ENCODE results near the gene TUBB4A.
A peak's percentile ranks its signal among the peaks of the same experiment; 100 is the strongest.

The TUBB4A gene

DNA sequence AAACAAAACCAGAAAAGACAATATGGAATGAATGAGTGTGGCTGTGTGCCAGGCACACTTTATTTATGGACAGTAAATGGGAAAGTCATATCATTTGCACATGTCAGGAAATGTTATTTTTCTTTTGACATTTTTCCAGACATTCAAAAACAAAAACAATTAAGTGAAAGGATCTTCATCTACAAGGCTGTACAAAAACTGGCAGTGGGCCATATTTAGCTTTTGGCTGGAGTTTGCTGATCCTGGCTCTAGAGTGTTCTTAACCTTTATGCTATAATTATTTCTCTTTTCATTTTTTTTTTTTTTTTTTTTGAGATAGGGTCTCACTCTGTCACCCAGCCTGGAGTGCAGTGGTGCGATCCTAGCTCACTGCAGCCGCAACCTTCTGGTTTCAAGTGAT is 22.2 kb upstream of the TUBB4A start:
- no peak for DNase-seq (ENCODE audit: insufficient read length, low spot score)
- TF ChIP-seq POLR2AphosphoS5 (IDR thresholded peaks at IDR 0.05; ENCODE audit: low read depth, low read length) (no peak), POU2F2 (IDR thresholded peaks at IDR 0.05; ENCODE audit: low read depth, low read length) (no peak), POLR2A (IDR thresholded peaks at IDR 0.05; ENCODE audit: low read depth, low read length) (no peak), PAX5 (IDR thresholded peaks at IDR 0.05; ENCODE audit: insufficient read depth, low read length, severe bottlenecking) (no peak), TAF1 (IDR thresholded peaks at IDR 0.05; ENCODE audit: low read depth, low read length) (no peak), SPI1 (IDR thresholded peaks at IDR 0.05; ENCODE audit: low read depth, low read length) (no peak)
- no peak for FAIRE-seq

GRCh38 chr19:6522712-6523111 is 20.6 kb upstream of the TUBB4A start:
- DNase-seq (ENCODE audit: insufficient read length, low spot score) (no peak), FAIRE-seq (no peak)
- TF ChIP-seq POLR2AphosphoS5 (IDR thresholded peaks at IDR 0.05; ENCODE audit: low read depth, low read length) (no peak), POU2F2 (IDR thresholded peaks at IDR 0.05; ENCODE audit: low read depth, low read length) (no peak), SPI1 (IDR thresholded peaks at IDR 0.05; ENCODE audit: low read depth, low read length) (no peak)

- peak; percentile 98 for FAIRE-seq
- TF ChIP-seq SPI1 (IDR thresholded peaks at IDR 0.05; ENCODE audit: low read depth, low read length) (peak; percentile 87), TAF1 (IDR thresholded peaks at IDR 0.05; ENCODE audit: low read depth, low read length) (no peak), POLR2AphosphoS5 (IDR thresholded peaks at IDR 0.05; ENCODE audit: low read depth, low read length) (peak; percentile 66; the same call in 1 of the 2 replicates), POLR2A (IDR thresholded peaks at IDR 0.05; ENCODE audit: low read depth, low read length) (peak; percentile 51; the same call in 1 of the 2 replicates), POU2F2 (IDR thresholded peaks at IDR 0.05; ENCODE audit: low read depth, low read length) (peak; percentile 91; the same call in 1 of the 2 replicates), PAX5 (IDR thresholded peaks at IDR 0.05; ENCODE audit: insufficient read depth, low read length, severe bottlenecking) (peak; percentile 84)
- DNase-seq (ENCODE audit: insufficient read length, low spot score), result no peak
Measured at GRCh38 chr19:6521718-6522646, 19.9 kb upstream of the TUBB4A start.

GRCh38 chr19:6519289-6519688 is 17.2 kb upstream of the TUBB4A start:
- no peak for DNase-seq (ENCODE audit: insufficient read length, low spot score)
- TF ChIP-seq PAX5 (IDR thresholded peaks at IDR 0.05; ENCODE audit: insufficient read depth, low read length, severe bottlenecking) (no peak), TAF1 (IDR thresholded peaks at IDR 0.05; ENCODE audit: low read depth, low read length) (no peak), SPI1 (IDR thresholded peaks at IDR 0.05; ENCODE audit: low read depth, low read length) (no peak)
- no peak for FAIRE-seq

GRCh38 chr19:6518145-6518911 is 16.2 kb upstream of the TUBB4A start:
- DNase-seq (ENCODE audit: insufficient read length, low spot score), result no peak
- peak; percentile 95 for FAIRE-seq
- TF ChIP-seq PAX5 (IDR thresholded peaks at IDR 0.05; ENCODE audit: insufficient read depth, low read length, severe bottlenecking) (no peak), TAF1 (IDR thresholded peaks at IDR 0.05; ENCODE audit: low read depth, low read length) (no peak), POLR2A (IDR thresholded peaks at IDR 0.05; ENCODE audit: low read depth, low read length) (0 out of 2 replicates have a peak, but pooled peaks have one; percentile 38), POLR2AphosphoS5 (IDR thresholded peaks at IDR 0.05; ENCODE audit: low read depth, low read length) (0 out of 2 replicates have a peak, but pooled peaks have one; percentile 20), SPI1 (IDR thresholded peaks at IDR 0.05; ENCODE audit: low read depth, low read length) (no peak)

- TF ChIP-seq POLR2A (IDR thresholded peaks at IDR 0.05; ENCODE audit: low read depth, low read length) (peak; percentile 39; the same call in 1 of the 2 replicates), PAX5 (IDR thresholded peaks at IDR 0.05; ENCODE audit: insufficient read depth, low read length, severe bottlenecking) (no peak), POU2F2 (IDR thresholded peaks at IDR 0.05; ENCODE audit: low read depth, low read length) (peak; percentile 82; the same call in 1 of the 2 replicates), TAF1 (IDR thresholded peaks at IDR 0.05; ENCODE audit: low read depth, low read length) (0 out of 2 replicates have a peak, but pooled peaks have one; percentile 41), POLR2AphosphoS5 (IDR thresholded peaks at IDR 0.05; ENCODE audit: low read depth, low read length) (0 out of 2 replicates have a peak, but pooled peaks have one; percentile 16)
- FAIRE-seq (no peak), DNase-seq (ENCODE audit: insufficient read length, low spot score) (peak; percentile 82)
Measured at GRCh38 chr19:6516659-6517291, 14.7 kb upstream of the TUBB4A start.

DNA sequence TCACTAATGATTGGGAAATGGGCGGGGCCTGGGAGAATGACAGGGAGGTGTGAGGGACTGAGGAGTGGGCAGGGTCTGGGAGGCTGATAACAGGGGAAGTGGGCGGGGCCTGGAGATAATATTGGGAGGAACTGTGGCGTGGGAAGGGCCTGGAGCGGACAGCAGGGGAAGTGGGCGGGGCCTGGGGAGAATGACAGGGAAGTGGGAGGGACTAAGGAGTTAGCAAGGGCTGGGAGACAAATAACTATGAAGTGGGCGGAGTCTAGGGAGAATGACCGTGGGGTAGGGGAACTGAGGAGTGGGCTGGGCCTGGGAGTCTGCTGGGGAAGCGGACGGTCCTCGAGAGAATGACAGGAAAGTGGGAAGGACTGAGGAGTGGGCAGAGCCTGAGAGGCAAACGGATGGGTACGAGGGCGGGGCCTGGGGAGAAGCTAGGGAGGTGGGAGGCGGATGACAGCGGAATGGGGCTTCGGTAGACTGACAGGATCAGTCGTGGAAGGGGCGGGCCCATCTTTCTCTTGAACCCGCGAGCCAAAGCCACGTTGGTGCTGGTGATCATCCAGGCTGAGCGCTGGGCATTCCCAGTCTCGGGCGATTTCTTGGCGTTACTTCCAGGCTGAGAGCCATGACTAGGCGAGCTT is 14.0 kb upstream of the TUBB4A start:
- TF ChIP-seq POU2F2 (IDR thresholded peaks at IDR 0.05; ENCODE audit: low read depth, low read length) (0 out of 2 replicates have a peak, but pooled peaks have one; percentile 14), POLR2AphosphoS5 (IDR thresholded peaks at IDR 0.05; ENCODE audit: low read depth, low read length) (0 out of 2 replicates have a peak, but pooled peaks have one; percentile 22), PAX5 (IDR thresholded peaks at IDR 0.05; ENCODE audit: insufficient read depth, low read length, severe bottlenecking) (no peak), TAF1 (IDR thresholded peaks at IDR 0.05; ENCODE audit: low read depth, low read length) (no peak), POLR2A (IDR thresholded peaks at IDR 0.05; ENCODE audit: low read depth, low read length) (peak; percentile 50; the same call in 1 of the 2 replicates), SPI1 (IDR thresholded peaks at IDR 0.05; ENCODE audit: low read depth, low read length) (peak; percentile 87)
- DNase-seq (ENCODE audit: insufficient read length, low spot score), result peak; percentile 83
- FAIRE-seq, result peak; percentile 96

- TF ChIP-seq PAX5 (IDR thresholded peaks at IDR 0.05; ENCODE audit: insufficient read depth, low read length, severe bottlenecking), result no peak
- no peak for TF ChIP-seq POLR2AphosphoS5 (IDR thresholded peaks at IDR 0.05; ENCODE audit: low read depth, low read length)
- no peak for TF ChIP-seq TAF1 (IDR thresholded peaks at IDR 0.05; ENCODE audit: low read depth, low read length)
- no peak for TF ChIP-seq SPI1 (IDR thresholded peaks at IDR 0.05; ENCODE audit: low read depth, low read length)
- DNase-seq (ENCODE audit: insufficient read length, low spot score) (no peak), FAIRE-seq (no peak)
Measured at GRCh38 chr19:6514926-6515544, 12.9 kb upstream of the TUBB4A start.

Measured in GM12891 (cell line).